K562 treated with DMSO at 1 percent for 24 hours (cell line): ENCODE results near the gene RABL2A. TPM values are rescaled to one million over a fixed set of nuclear protein-coding genes. Genes with fewer than 3 reads are reported as not detected.

ENCODE experiments used
- total RNA-seq: library from RNA; unstranded; fragments of 300-600 nt; gene quantifications from 2 replicates; pipeline ENCODE4 v1.2.3, GENCODE V29; 2022; ENCODE audit warnings: low read depth; ENCODE audit not compliant: insufficient read depth

RABL2A gene
- 3.7 and 5.4 TPM in 2 replicates for total RNA-seq

DNA sequence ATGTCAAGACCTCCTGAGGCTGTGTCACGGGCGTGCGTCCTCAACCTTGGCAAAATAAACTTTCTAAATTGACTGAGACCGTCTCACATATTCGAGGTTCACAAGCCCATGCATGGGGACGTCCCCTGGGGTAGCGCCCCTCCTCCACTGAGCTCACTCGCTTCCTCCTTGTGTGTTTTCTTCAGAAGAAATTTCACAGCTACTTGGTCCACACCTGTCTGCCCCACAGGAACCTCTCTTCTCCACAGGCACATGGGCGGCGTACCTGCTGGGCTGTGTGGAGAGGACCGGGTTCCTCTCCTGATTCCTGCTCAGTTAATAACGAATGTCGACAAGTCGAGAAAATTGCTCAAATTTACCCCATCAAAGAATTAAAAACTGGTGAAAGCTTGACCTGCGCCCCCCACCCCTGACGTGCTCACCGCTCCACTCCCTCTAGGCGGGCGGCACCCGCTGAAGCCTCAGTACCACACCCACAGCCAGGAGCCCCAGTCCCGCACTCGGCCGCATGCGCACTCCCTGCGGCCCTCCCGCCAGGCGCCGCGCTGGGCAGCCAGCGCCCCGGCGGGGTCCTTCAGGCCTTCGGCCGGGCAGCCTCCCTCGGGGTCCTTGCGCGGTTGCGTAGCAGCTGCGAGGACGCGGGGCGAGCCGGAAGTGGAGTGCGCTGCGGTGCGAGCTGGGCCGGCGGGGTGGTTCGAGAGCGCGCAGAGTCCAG lies at the start of gene RABL2A:
Gene RABL2A, plus strand, starts transcription at position 651 of the 715 bp plus-strand sequence. CDS start 1,341 bp downstream, outside the sequence.

Other genes starting within 250 kb of the RABL2A start
- gene ZNG1B, start 189.6 kb upstream of the RABL2A start, total RNA-seq, result 10.8 and 13.5 TPM in 2 replicates
- 0.42 and 0.87 TPM in 2 replicates for gene FOXD4L1, start 128.6 kb upstream of the RABL2A start, total RNA-seq
- gene SLC35F5, start 129.4 kb downstream of the RABL2A start, total RNA-seq, result 8.9 and 12.2 TPM in 2 replicates